Measurements from ENCODE around the gene BCL7C. TPM values are rescaled to one million over a fixed set of nuclear protein-coding genes. Genes with fewer than 3 reads are reported as not detected.
A peak's percentile ranks its signal among the peaks of the same experiment; 100 is the strongest.

The BCL7C gene
- total RNA-seq, 1 experiment from 2014 or later = 45.8 TPM

- Histone ChIP-seq H3K4me1 (ENCODE audit: control insufficient read depth, insufficient read depth, low read length) (no peaks in the 10 kb centered on the region), H3K27ac (ENCODE audit: low read length) (no peak overlapping the region), H3K36me3 (ENCODE audit: control insufficient read depth, insufficient read depth, low read length) (no peaks in the 10 kb centered on the region), H3K9me3 (ENCODE audit: control insufficient read depth, insufficient read depth, low read depth, low read length) (no peaks in the 10 kb centered on the region), H3K27me3 (ENCODE audit: control insufficient read depth, insufficient read depth, low read length) (no peaks in the 10 kb centered on the region), H3K4me3 (ENCODE audit: low read depth in 2 of 2, low read length in 2 of 2) (no peak overlapping the region)
- CTCF ChIA-PET = no interaction called here
- intact Hi-C loops (cut with micrococcal nuclease; ENCODE audit: unreplicated experiment) (no loop called here), in situ Hi-C loops (cut with HindIII; ENCODE audit: low pct_unique_long_range_greater_than_20kb, low sequenced_read_pairs) (no loop called here)
- POLR2A ChIA-PET = no interaction called here
- no TSS peak for BruUV-seq (replicated peaks)
- DNase-seq (ENCODE audit: low read depth, low spot score) (no peak), ATAC-seq (peak; percentile 59)
- TF ChIP-seq REST (IDR thresholded peaks at IDR 0.05; ENCODE audit: insufficient read depth in 1 of 2, low read depth in 2 of 2, low read length in 1 of 2) = no peak
- no peak for TF ChIP-seq POLR2AphosphoS5 (IDR thresholded peaks at IDR 0.05; ENCODE audit: low read depth, low read length)
- no peak; the same call in 1 of the 2 replicates for TF ChIP-seq CTCF (IDR thresholded peaks at IDR 0.05)
- no peak for TF ChIP-seq TCF7L2 (IDR thresholded peaks at IDR 0.05; ENCODE audit: low read depth, low read length)
Observed at GRCh38 chr16:30934827-30935557, 41.1 kb upstream of the BCL7C start.

- POLR2A ChIA-PET = no interaction called here
Observed at GRCh38 chr16:30931068-30931650, 37.3 kb upstream of the BCL7C start.

More at GRCh38 chr16:30931068-30931650, 37.3 kb upstream of the BCL7C start:
- intact Hi-C loops (cut with micrococcal nuclease; ENCODE audit: unreplicated experiment) = no loop called here
- H3K4me3 ChIP-seq (ENCODE audit: low read depth in 2 of 2, low read length in 2 of 2) = no peak overlapping the region
- DNase-seq (ENCODE audit: low read depth, low spot score) = no peak
- H3K27me3 ChIP-seq (ENCODE audit: control insufficient read depth, insufficient read depth, low read length) = no peaks in the 10 kb centered on the region
- no peak for ATAC-seq
- TF ChIP-seq REST (IDR thresholded peaks at IDR 0.05; ENCODE audit: insufficient read depth in 1 of 2, low read depth in 2 of 2, low read length in 1 of 2) (no peak), POLR2AphosphoS5 (IDR thresholded peaks at IDR 0.05; ENCODE audit: low read depth, low read length) (no peak), CTCF (IDR thresholded peaks at IDR 0.05) (no peak), SIN3A (IDR thresholded peaks at IDR 0.05; ENCODE audit: borderline replicate concordance, insufficient read depth, low read depth, low read length) (no peak), TCF7L2 (IDR thresholded peaks at IDR 0.05; ENCODE audit: low read depth, low read length) (no peak)
- H3K36me3 ChIP-seq (ENCODE audit: control insufficient read depth, insufficient read depth, low read length) = no peaks in the 10 kb centered on the region
- CTCF ChIA-PET = no interaction called here
- no peak overlapping the region for H3K27ac ChIP-seq (ENCODE audit: low read length)
- in situ Hi-C loops (cut with HindIII; ENCODE audit: low pct_unique_long_range_greater_than_20kb, low sequenced_read_pairs) = no loop called here
- no peaks in the 10 kb centered on the region for H3K9me3 ChIP-seq (ENCODE audit: control insufficient read depth, insufficient read depth, low read depth, low read length)
- H3K4me1 ChIP-seq (ENCODE audit: control insufficient read depth, insufficient read depth, low read length) = no peaks in the 10 kb centered on the region
- no TSS peak for BruUV-seq (replicated peaks)
